DOHH2 (cell line): ENCODE measurements around the gene NUDT3.
"Not testable (repeated sequence)": the region's sequence is repeated elsewhere in the genome, so short reads cannot be mapped to it uniquely, and the experiment has no call there.

Experiments used
- CTCF ChIP-seq: fragments of 200-600 bp; sonication (generic); IDR thresholded peaks from one replicate; pipeline ENCODE4 v1.5.1; 2014; ENCODE audit warnings: antibody characterized with exemption, mild to moderate bottlenecking, low read depth, low read length; ENCODE audit not compliant: poor library complexity, severe bottlenecking
- EZH2phosphoT487 ChIP-seq: fragments of 200-600 bp; sonication (generic); IDR thresholded peaks from 2 replicates; pipeline ENCODE4 v1.6.1; 2017; ENCODE audit warnings: borderline replicate concordance, mild to moderate bottlenecking, antibody characterized with exemption, low read length, moderate library complexity, mixed read lengths

DNA sequence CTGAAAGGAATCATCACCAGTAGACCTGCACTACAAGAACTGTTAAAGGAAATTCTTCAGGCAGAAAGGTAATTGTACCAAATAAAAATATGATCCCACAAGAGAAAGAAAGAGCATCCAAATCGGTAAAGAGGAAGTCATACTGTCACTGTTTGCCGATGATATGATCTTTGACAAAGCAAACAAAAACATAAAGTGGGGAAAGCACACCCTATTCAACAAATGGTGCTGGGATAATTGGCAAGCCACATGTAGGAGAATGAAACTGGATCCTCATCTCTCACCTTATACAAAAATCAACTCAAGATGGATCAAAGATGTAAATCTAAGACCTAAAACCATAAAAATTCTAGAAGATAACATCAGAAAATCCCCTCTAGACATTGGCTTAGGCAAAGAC, 140.1 kb downstream of the NUDT3 start:
- not testable (repeated sequence) for TF ChIP-seq CTCF, EZH2phosphoT487
